Activated CD4-positive, alpha-beta memory T cell treated with anti-CD3 and anti-CD28 coated beads for 36 hours (primary cell): Measurements from ENCODE around the gene CBX4. TPM values are rescaled to one million over a fixed set of nuclear protein-coding genes. Genes with fewer than 3 reads are reported as not detected.

ENCODE experiments used
- CTCF ChIA-PET: fragments of 350-600 bp; sonication (Branson Sonifier 250); formaldehyde crosslinking; loops from one replicate; lab custom pipeline; 2021; ENCODE audit warnings: antibody characterized with exemption, inconsistent platforms; lab: Charles Lee
- POLR2A ChIA-PET: fragments of 350-600 bp; sonication (Branson Sonifier 250); formaldehyde crosslinking; loops from one replicate; lab custom pipeline; 2021; ENCODE audit warnings: antibody characterized with exemption; lab: Charles Lee
- DNase-seq: peaks from one replicate; pipeline ENCODE4 v3.0.0-alpha.2; 2020
- H3K27ac Mint-ChIP-seq: one replicate; pipeline ENCODE4 v1.8.0; 2021; ENCODE audit warnings: mixed read lengths
- H3K27me3 Mint-ChIP-seq: one replicate; pipeline ENCODE4 v1.8.0; 2021; ENCODE audit warnings: mixed read lengths
- H3K36me3 Mint-ChIP-seq: one replicate; pipeline ENCODE4 v1.8.0; 2021; ENCODE audit warnings: mixed read lengths
- H3K4me1 Mint-ChIP-seq: one replicate; pipeline ENCODE4 v1.8.0; 2021; ENCODE audit warnings: low read depth, mixed read lengths
- H3K4me3 Mint-ChIP-seq: one replicate; pipeline ENCODE4 v1.8.0; 2021; ENCODE audit warnings: mild to moderate bottlenecking, mixed read lengths
- H3K9me3 Mint-ChIP-seq: one replicate; pipeline ENCODE4 v1.8.0; 2021; ENCODE audit warnings: mixed read lengths
- intact Hi-C: fragments of 100-400 bp; cut with micrococcal nuclease; formaldehyde crosslinking; loops from one replicate; pipeline ENCODE4 v1.15.1; 2023
- total RNA-seq, 2 experiments: library from RNA; stranded (reverse); gene quantifications; one replicate each; pipeline ENCODE4 v1.2.3, GENCODE V29; 2021

CBX4 gene
- total RNA-seq, 2 experiments from 2014 or later = 14.0 to 14.2 TPM

DNA sequence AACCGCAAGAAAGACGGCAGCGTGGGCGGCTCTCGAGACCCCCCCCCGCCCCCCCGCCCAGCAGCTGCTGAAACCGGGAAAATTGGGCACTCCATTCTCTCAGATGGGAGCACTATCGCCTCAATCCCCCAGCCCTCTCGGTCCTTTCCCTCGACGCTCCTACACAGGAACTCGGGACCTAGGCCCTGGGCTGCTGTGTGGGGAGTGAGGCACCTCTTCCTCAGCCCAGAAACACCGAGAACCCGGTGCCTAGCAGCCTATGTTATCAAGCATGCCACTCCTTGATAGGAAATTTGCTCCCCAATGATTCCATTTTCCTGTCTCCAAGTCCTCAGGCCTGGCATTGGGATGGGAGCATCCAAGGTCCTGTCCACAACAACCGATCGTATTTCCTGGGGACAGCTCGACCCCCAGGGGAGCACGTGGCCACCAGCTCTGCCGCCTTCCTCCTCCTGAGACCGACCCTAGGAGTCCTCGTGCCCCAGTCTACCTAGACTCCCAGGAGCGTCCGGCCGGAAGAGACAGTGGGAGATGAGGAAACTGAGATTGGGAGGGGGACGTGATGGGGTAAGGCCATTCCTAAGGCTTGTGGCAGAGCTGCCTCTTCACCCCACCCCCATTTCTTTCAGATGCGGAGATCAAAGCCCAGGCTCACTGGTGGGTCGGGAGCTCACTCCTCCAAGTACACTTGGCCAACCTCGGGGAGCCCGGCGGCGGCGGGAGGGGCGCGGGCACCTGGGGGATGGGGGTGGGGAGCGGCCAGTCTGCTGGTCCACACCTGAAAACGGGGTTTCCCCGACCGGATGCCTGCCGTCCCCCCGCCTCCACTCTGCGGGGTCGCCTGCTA is 24.9 kb downstream of the CBX4 start:
- DNase-seq = no peak
- H3K27ac Mint-ChIP-seq = no peak overlapping the region
- peaks cover 25% of the 10 kb centered on the region for H3K4me1 Mint-ChIP-seq
- peak overlapping the region; percentile 44 for H3K4me3 Mint-ChIP-seq
- POLR2A ChIA-PET = interaction anchor here (4.0 kb wide), 1 partner anchor 25 kb away, joined by 19 read pairs; the partner anchor contains the start of gene CBX4
- no peaks in the 10 kb centered on the region for H3K9me3 Mint-ChIP-seq
- peaks cover 36% of the 10 kb centered on the region for H3K27me3 Mint-ChIP-seq
- intact Hi-C loops = loop anchor here (5.0 kb wide), 1 partner anchor 1583 kb away; the partner anchor contains the start of gene BAHCC1
- CTCF ChIA-PET = interaction anchor here (1.2 to 6.1 kb wide), 3 partner anchors 21 to 68 kb away, joined by 3 to 49 read pairs (median 6); partner anchors contain the start of gene CBX4
- H3K36me3 Mint-ChIP-seq = no peaks in the 10 kb centered on the region

- no peak for DNase-seq
- H3K9me3 Mint-ChIP-seq = no peaks in the 10 kb centered on the region
- intact Hi-C loops = loop anchor here (5.0 kb wide), 1 partner anchor 1584 kb away; the partner anchor contains the start of gene BAHCC1
- H3K4me1 Mint-ChIP-seq = peaks cover 28% of the 10 kb centered on the region
- H3K4me3 Mint-ChIP-seq = no peak overlapping the region
- H3K27ac Mint-ChIP-seq = no peak overlapping the region
- ChIA-PET CTCF (interaction anchor here (1.2 to 6.1 kb wide), 4 partner anchors 21 to 67 kb away, joined by 3 to 49 read pairs (median 15); partner anchors contain the start of gene CBX4), POLR2A (interaction anchor here (4.0 kb wide), 1 partner anchor 26 kb away, joined by 19 read pairs; the partner anchor contains the start of gene CBX4)
- H3K27me3 Mint-ChIP-seq = peaks cover 44% of the 10 kb centered on the region
- no peaks in the 10 kb centered on the region for H3K36me3 Mint-ChIP-seq
Observed at GRCh38 chr17:79813297-79814126, 25.7 kb downstream of the CBX4 start.

DNA sequence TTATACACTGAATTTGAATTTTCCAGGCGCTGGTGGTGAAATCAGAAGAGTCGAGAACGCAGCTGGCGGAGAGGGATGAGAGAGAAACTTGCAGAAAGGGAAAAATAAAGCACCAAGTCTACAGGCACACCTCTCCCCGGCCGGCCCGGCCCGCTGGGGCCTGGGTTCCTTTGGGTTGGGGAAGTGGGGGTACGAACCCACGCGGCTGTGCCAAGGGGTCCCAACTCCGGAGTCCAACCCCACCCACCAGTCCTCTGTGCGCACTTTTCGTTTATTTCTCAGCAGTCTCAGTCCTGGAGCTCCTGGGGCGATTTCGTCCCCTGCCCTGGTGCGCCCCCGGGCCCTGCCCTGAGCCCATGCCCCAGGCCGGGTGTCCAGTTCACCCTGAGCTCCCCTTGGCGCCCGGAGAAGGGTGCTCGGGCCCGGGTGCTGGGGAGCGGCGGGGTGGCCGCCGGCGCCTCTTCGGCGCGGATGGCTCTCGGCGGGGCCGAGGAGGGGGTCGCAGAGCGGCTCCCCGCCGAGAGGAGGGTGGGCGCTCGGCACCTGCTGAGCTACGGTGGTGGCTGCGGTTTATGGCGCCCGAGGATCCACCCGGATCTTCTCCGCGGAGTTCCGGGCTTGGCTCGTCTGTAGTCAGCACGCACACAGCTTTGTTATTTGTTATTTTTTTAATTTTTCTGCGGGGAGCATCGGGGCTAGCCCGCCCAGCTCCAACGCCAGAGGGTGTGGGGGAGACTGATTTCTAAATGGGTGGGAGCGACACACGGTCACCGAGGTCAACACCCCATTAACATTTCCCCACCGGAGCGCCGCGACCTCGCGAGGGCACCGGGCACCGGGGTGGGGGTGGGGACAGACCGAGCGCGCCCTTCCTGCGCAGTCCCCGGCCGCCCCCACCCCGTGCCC is 26.6 kb downstream of the CBX4 start:
- DNase-seq = no peak
- ChIA-PET POLR2A (interaction anchor here (0.8 to 4.0 kb wide), 3 partner anchors 15 to 30 kb away, joined by 3 to 19 read pairs (median 4); partner anchors contain the start of genes CBX4 and CBX8), CTCF (interaction anchor here (0.9 to 6.1 kb wide), 6 partner anchors 7 to 71 kb away, joined by 3 to 49 read pairs (median 8); partner anchors contain the start of gene CBX4)
- H3K27ac Mint-ChIP-seq = no peak overlapping the region
- H3K27me3 Mint-ChIP-seq = peaks cover 53% of the 10 kb centered on the region
- H3K9me3 Mint-ChIP-seq = no peaks in the 10 kb centered on the region
- H3K36me3 Mint-ChIP-seq = no peaks in the 10 kb centered on the region
- intact Hi-C loops = loop anchor here (5.0 kb wide), 1 partner anchor 1585 kb away; the partner anchor contains the start of gene BAHCC1
- H3K4me3 Mint-ChIP-seq = peak overlapping the region; percentile 46
- H3K4me1 Mint-ChIP-seq = peaks cover 28% of the 10 kb centered on the region

- Mint-ChIP-seq H3K4me3 (peak overlapping the region; percentile 31), H3K4me1 (peaks cover 28% of the 10 kb centered on the region), H3K9me3 (no peaks in the 10 kb centered on the region), H3K27ac (no peak overlapping the region), H3K36me3 (no peaks in the 10 kb centered on the region), H3K27me3 (peaks cover 59% of the 10 kb centered on the region)
- ChIA-PET POLR2A (interaction anchor here (0.8 to 4.0 kb wide), 3 partner anchors 15 to 30 kb away, joined by 3 to 19 read pairs (median 4); partner anchors contain the start of genes CBX4 and CBX8), CTCF (interaction anchor here (0.7 to 6.1 kb wide), 9 partner anchors 8 to 70 kb away, joined by 3 to 49 read pairs (median 6); partner anchors contain the start of genes CBX4 and CBX8)
- no peak for DNase-seq
- intact Hi-C loops = loop anchor here (2.0 to 5.0 kb wide), 4 partner anchors 15 to 1585 kb away; partner anchors contain the start of genes BAHCC1, CBX4 and CBX8
Observed at GRCh38 chr17:79811868-79812352, 27.3 kb downstream of the CBX4 start.

- H3K27me3 Mint-ChIP-seq = peaks cover 60% of the 10 kb centered on the region
- H3K4me3 Mint-ChIP-seq = no peak overlapping the region
- H3K4me1 Mint-ChIP-seq = peaks cover 28% of the 10 kb centered on the region
- ChIA-PET CTCF (interaction anchor here (0.5 to 6.1 kb wide), 13 partner anchors 9 to 158 kb away, joined by 3 to 49 read pairs (median 4); partner anchors contain the start of genes CBX4 and CBX8), POLR2A (interaction anchor here (1.2 to 4.0 kb wide), 3 partner anchors 12 to 28 kb away, joined by 4 to 19 read pairs (median 6); partner anchors contain the start of genes CBX4 and CBX8)
- H3K27ac Mint-ChIP-seq = no peak overlapping the region
- intact Hi-C loops = loop anchor here (2.0 to 5.0 kb wide), 4 partner anchors 14 to 1586 kb away; partner anchors contain the start of genes BAHCC1, CBX4 and CBX8
- peak; percentile 58 for DNase-seq
- H3K9me3 Mint-ChIP-seq = no peaks in the 10 kb centered on the region
- H3K36me3 Mint-ChIP-seq = no peaks in the 10 kb centered on the region
Observed at GRCh38 chr17:79811011-79811867, 28.0 kb downstream of the CBX4 start.

- ChIA-PET CTCF (interaction anchor here (0.5 to 6.1 kb wide), 10 partner anchors 9 to 159 kb away, joined by 3 to 49 read pairs (median 5); partner anchors contain the start of genes CBX4 and CBX8), POLR2A (interaction anchor here (1.3 to 4.0 kb wide), 2 partner anchors 11 to 29 kb away, joined by 6 to 19 read pairs; partner anchors contain the start of gene CBX4)
- peak overlapping the region; percentile 23 for H3K4me3 Mint-ChIP-seq
- H3K9me3 Mint-ChIP-seq = no peaks in the 10 kb centered on the region
- peaks cover 33% of the 10 kb centered on the region for H3K4me1 Mint-ChIP-seq
- peaks cover 64% of the 10 kb centered on the region for H3K27me3 Mint-ChIP-seq
- no peaks in the 10 kb centered on the region for H3K36me3 Mint-ChIP-seq
- intact Hi-C loops = loop anchor here (2.0 to 5.0 kb wide), 4 partner anchors 14 to 1587 kb away; partner anchors contain the start of genes BAHCC1, CBX4 and CBX8
- peak; percentile 87 for DNase-seq
- H3K27ac Mint-ChIP-seq = no peak overlapping the region
Observed at GRCh38 chr17:79810130-79811010, 28.9 kb downstream of the CBX4 start.

DNA sequence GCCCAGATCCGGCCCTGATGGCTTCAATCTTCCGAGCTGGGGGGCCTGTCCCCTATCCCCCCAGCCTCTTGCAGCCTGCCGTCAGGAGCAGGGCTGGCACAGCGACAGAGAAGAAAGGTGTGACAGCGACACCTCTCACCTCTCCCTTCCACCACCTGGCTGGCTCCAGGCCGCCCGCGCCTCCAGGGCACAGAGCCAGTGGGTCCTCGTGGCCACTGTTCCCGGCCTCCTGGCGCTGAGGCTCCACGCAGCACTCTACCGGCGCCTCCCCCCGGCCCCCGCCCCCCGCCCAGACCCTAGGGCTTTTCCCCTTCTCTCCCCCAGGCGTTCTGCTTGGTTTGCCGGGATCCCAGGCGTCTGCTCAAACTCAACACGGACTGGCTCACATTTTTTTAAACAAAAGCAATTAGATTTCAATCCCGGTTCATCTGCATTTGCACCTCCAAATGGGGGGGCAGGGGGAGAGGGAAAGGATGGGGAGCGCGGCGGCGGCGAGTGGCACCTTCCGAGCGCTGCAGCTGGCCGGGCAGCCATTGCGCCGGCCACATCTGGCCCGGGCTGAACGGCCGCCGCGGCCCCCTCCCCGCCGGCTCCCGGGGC is 29.6 kb downstream of the CBX4 start:
- no peak for DNase-seq
- peaks cover 41% of the 10 kb centered on the region for H3K4me1 Mint-ChIP-seq

GRCh38 chr17:79808763-79809529 is 30.3 kb downstream of the CBX4 start:
- Mint-ChIP-seq H3K4me3 (no peak overlapping the region), H3K27me3 (peaks cover 67% of the 10 kb centered on the region), H3K27ac (no peak overlapping the region), H3K36me3 (peaks cover 2% of the 10 kb centered on the region), H3K4me1 (peaks cover 39% of the 10 kb centered on the region), H3K9me3 (no peaks in the 10 kb centered on the region)
- ChIA-PET CTCF (interaction anchor here (0.8 to 2.4 kb wide), 14 partner anchors 9 to 197 kb away, joined by 3 to 10 read pairs (median 5); partner anchors contain the start of genes CBX4 and CBX8), POLR2A (interaction anchor here (1.0 to 1.5 kb wide), 4 partner anchors 8 to 30 kb away, joined by 3 to 4 read pairs (median 3); partner anchors contain the start of gene CBX4)
- peak; percentile 28 for DNase-seq
- intact Hi-C loops = no loop called here

More for the DNA sequence above, 29.6 kb downstream of the CBX4 start:
- H3K27me3 Mint-ChIP-seq = peaks cover 70% of the 10 kb centered on the region
- intact Hi-C loops = loop anchor here (2.0 to 5.0 kb wide), 4 partner anchors 13 to 1588 kb away; partner anchors contain the start of genes BAHCC1, CBX4 and CBX8
- POLR2A ChIA-PET = interaction anchor here (1.3 kb wide), 1 partner anchor 30 kb away, joined by 3 read pairs; the partner anchor contains the start of gene CBX4
- no peaks in the 10 kb centered on the region for H3K9me3 Mint-ChIP-seq
- CTCF ChIA-PET = interaction anchor here (1.2 to 6.1 kb wide), 5 partner anchors 10 to 35 kb away, joined by 3 to 49 read pairs (median 10); partner anchors contain the start of genes CBX4 and CBX8
- no peak overlapping the region for H3K4me3 Mint-ChIP-seq
- H3K36me3 Mint-ChIP-seq = no peaks in the 10 kb centered on the region
- no peak overlapping the region for H3K27ac Mint-ChIP-seq
